Motor neuron (in vitro differentiated cells): Measurements from ENCODE around the gene GTF3C4. TPM values are rescaled to one million over a fixed set of nuclear protein-coding genes. Genes with fewer than 3 reads are reported as not detected.
A peak's percentile ranks its signal among the peaks of the same experiment; 100 is the strongest.

Source experiments
- ATAC-seq, 8 experiments: fragments of 200-7000 bp; cut with Tn5 transposase; replicated peaks in 6 of 8; 2 replicates each; pipeline ENCODE4 v1.8.0; 2021; ENCODE audit warnings: mild to moderate bottlenecking in 8 of 8, moderate library complexity in 8 of 8
- H3K27ac ChIP-seq, 2 donors: fragments of 250-450 bp; sonication (Bioruptor Pico); 2 replicates each; pipeline ENCODE4 v1.9.0; 2021; ENCODE audit warnings: antibody characterized with exemption in 2 of 2, mild to moderate bottlenecking in 2 of 2, moderate library complexity in 1 of 2
- H3K4me1 ChIP-seq, 2 donors: fragments of 250-450 bp; sonication (Bioruptor Pico); replicated peaks in 1 of 2; 2 replicates each; pipeline ENCODE4 v1.6.1; 2021; ENCODE audit warnings: antibody characterized with exemption in 2 of 2, mild to moderate bottlenecking in 2 of 2, moderate library complexity in 1 of 2
- H3K4me3 ChIP-seq, 5 donors: fragments of 250-450 bp; sonication (Bioruptor Pico); 2 replicates each; pipeline ENCODE4 v1.9.0; 2021; ENCODE audit warnings: antibody characterized with exemption in 5 of 5, mild to moderate bottlenecking in 5 of 5, moderate library complexity in 4 of 5
- WGBS, 10 experiments: fragments of 450-650 bp; shearing (Covaris generic); methylation state at CpG; one replicate each; pipeline ENCODE4 v1.0.0; 2022; 5-methylcytosine and 5-hydroxymethylcytosine counted together
- in situ Hi-C, 9 experiments: fragments of 400-800 bp; cut with MboI; loops; one replicate each; pipeline ENCODE4 v1.15.0; 2021; ENCODE audit warnings: low sequenced_read_pairs in 9 of 9, low pct_unique_long_range_greater_than_20kb in 2 of 9; ENCODE audit not compliant: unreplicated experiment in 9 of 9
- total RNA-seq, 8 experiments: library from RNA; unstranded; fragments of 300-600 nt; gene quantifications; 2 replicates each; pipeline versions ENCODE4 v1.2.3 to v1.2.4, GENCODE V29; 2022

GTF3C4 gene, protein sequence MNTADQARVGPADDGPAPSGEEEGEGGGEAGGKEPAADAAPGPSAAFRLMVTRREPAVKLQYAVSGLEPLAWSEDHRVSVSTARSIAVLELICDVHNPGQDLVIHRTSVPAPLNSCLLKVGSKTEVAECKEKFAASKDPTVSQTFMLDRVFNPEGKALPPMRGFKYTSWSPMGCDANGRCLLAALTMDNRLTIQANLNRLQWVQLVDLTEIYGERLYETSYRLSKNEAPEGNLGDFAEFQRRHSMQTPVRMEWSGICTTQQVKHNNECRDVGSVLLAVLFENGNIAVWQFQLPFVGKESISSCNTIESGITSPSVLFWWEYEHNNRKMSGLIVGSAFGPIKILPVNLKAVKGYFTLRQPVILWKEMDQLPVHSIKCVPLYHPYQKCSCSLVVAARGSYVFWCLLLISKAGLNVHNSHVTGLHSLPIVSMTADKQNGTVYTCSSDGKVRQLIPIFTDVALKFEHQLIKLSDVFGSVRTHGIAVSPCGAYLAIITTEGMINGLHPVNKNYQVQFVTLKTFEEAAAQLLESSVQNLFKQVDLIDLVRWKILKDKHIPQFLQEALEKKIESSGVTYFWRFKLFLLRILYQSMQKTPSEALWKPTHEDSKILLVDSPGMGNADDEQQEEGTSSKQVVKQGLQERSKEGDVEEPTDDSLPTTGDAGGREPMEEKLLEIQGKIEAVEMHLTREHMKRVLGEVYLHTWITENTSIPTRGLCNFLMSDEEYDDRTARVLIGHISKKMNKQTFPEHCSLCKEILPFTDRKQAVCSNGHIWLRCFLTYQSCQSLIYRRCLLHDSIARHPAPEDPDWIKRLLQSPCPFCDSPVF
- 10 to 100 TPM; 10.0 to 27.3 (median 16.2) TPM for total RNA-seq

DNA sequence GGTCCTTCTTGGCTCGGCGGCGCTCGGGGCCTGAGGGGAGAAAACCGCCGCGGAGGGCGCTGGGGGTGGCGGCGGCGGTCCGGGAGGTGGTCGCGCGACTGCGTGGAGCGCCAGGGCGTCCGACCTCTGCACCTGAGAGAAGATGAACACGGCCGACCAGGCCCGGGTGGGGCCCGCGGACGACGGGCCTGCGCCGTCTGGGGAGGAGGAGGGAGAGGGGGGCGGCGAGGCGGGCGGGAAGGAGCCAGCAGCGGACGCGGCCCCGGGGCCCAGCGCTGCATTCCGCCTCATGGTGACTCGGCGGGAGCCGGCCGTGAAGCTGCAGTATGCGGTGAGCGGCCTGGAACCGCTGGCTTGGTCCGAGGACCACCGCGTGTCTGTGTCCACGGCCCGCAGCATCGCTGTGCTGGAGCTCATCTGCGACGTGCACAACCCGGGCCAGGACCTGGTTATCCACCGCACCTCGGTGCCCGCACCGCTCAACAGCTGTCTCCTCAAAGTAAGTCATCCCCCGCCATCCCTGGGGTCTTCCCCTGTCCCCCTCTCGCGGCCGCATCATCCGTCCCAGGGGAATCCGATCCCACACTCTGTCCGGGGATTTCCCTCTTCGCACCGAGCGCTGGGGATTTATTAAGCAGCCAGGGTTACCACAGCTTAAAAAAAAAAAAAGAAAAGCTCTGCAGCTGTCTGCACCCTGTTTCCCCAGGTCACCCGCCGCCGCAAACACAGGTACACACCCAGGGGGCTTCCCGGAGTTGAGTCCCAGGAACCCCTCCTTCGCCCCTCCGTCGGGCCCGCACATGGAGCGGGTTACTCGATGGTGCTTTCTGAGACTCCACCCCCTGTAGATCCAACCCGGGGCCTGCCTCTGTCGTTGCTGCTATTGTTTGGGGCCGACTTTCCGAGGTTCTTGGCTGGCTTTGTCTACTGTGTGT, at the start of gene GTF3C4:
Gene GTF3C4, plus strand, starts transcription at position 8 of the 935 bp plus-strand sequence. Its CDS starts 135 bp downstream, at position 143.
- peak within 1 kb of the TSS; percentile 95 to 98 for H3K27ac ChIP-seq
- H3K4me1 ChIP-seq = peaks cover 4 to 15% of the 10 kb centered on the region in 2 donors
- peak within 1 kb of the TSS; percentile 77 to 99 (median 84) for H3K4me3 ChIP-seq
- WGBS, 10 experiments = 0 to 2% (median 0%) methylated on average over 1 to 9 of the region's 82 CpGs; no CpG with 5 or more reads in 4 of the 10 experiments
- in situ Hi-C loops = no loop called here
- peak in 6 of 8 experiments; percentile 11 to 70 (median 44) for ATAC-seq

DNA sequence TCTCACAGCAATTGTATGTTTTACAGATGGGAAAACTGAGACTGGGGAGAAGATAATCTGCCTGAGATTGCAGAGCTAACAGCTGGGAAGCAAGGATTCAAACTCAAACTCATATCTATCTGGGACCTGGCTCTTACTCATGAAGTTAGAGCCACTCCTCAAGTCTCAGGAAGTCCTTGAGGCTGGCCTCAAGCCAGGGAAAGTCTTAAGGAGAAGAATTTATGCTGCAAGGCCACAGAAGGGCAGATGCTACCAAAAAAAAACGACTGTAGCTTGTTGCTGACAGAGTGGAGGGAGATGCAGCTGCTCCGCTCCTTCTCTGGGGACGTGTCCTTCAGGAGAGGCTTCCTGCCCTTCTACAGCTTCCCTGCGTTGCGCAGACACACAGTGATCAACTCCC, 48.1 kb upstream of the GTF3C4 start:
- ATAC-seq = peak in 2 of 8 experiments; percentile 76 to 81
- WGBS, 10 experiments = 17 to 100% (median 79%) methylated on average over 1 to 2 of the region's 5 CpGs; no CpG with 5 or more reads in 6 of the 10 experiments
- Histone ChIP-seq H3K27ac (no peak overlapping the region), H3K4me1 (peaks cover 0 to 2% of the 10 kb centered on the region in 2 donors), H3K4me3 (no peak overlapping the region)
- in situ Hi-C loops = no loop called here

DNA sequence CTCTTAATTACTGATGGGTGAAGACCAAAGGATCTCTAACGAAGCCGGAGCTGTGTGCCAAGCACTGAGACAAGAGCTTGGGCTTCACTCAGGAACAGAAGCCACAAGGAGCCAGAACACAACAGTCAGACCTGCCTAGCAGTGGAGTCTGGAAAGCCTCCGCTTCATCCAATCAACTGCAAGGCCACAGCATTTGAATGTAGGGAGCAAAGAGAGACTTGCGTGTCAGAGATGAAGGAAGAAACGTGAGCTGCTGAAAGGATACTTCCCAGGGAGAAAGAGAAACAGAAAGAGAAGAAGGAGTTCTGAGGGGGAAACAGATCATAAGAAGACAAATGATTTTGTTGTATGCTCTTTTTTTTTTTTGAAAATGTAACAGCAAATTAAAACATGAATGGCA, 44.0 kb upstream of the GTF3C4 start:
- no peak overlapping the region for H3K4me3 ChIP-seq
- ATAC-seq = no peak
- in situ Hi-C loops = no loop called here
- 69 to 100% (median 94%) methylated on average over 1 to 5 of the region's 5 CpGs; no CpG with 5 or more reads in 3 of the 10 experiments for WGBS, 10 experiments
- H3K27ac ChIP-seq = no peak overlapping the region
- H3K4me1 ChIP-seq = no peaks in the 10 kb centered on the region

DNA sequence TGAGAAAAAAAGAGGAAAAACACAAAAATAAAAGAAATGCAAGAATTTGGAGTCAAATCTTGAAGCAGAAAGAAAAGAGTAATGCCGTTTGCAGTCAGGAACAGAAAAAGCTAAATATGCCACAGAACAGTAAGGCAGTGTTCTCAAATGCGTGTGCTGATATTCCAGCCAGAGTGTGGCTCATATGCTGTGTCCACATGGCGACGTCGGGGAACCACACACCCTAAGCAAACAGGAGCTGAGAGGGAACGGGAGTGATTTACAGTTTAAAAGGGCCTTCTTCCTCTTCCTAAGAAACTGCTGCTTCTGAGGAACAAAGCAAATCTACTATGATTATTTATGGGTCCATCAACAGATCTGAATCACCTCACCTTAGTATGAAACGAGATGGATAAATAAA, 43.2 kb upstream of the GTF3C4 start:
- WGBS, 10 experiments = 64 to 92% (median 79%) methylated on average over 3 to 7 of the region's 7 CpGs; no CpG with 5 or more reads in 1 of the 10 experiments
- H3K4me1 ChIP-seq = no peaks in the 10 kb centered on the region
- ATAC-seq = peak in 2 of 8 experiments; percentile 61
- in situ Hi-C loops = no loop called here
- no peak overlapping the region for H3K4me3 ChIP-seq
- no peak overlapping the region for H3K27ac ChIP-seq

DNA sequence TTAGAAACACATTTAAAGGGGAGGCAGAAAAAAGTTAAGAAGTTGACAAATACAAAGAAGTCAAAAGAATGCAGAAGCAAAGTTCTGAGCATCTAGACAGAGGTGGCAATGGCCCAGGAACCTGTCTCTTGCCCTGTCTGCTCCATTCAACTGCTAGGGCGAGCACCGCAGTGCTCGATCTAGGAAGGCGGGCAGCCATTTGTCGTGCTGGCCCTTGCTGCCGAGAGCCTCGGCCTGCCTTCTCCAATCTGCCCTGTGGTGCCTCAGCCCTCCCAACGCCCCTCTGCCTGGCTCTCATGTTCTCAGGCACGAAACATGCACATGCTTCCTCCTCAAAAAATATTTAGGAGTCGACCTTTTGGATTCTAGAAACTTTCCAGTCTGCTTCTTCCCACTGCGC, 42.7 kb upstream of the GTF3C4 start:
- Histone ChIP-seq H3K4me1 (no peaks in the 10 kb centered on the region), H3K27ac (no peak overlapping the region), H3K4me3 (no peak overlapping the region)
- in situ Hi-C loops = no loop called here
- WGBS, 10 experiments = 84 to 100% (median 93%) methylated on average over 2 to 11 of the region's 11 CpGs; no CpG with 5 or more reads in 1 of the 10 experiments
- no peak for ATAC-seq

DNA sequence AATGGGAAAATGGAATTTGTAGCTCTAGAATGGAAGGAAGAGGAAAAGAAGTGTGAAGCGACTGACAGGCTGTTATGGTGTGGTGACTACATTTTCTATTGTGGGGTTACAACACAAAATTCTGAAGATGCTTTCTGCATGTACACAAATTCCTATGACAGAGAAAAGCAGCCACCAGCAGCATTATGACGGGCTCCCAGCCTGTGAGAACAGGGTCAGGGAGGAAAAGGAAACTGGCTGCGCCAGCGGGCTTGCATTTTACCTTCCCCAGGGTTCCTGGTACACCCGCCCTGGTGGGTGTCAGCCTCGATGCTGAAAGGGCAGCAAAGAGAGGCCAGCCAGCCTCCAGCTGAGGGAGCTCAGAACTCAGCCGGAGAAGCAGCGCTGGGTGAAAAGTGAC, 41.5 kb upstream of the GTF3C4 start:
- Histone ChIP-seq H3K27ac (no peak overlapping the region), H3K4me3 (no peak overlapping the region), H3K4me1 (no peaks in the 10 kb centered on the region)
- in situ Hi-C loops = no loop called here
- no peak for ATAC-seq
- WGBS, 10 experiments = 67 to 100% (median 94%) methylated on average over 1 to 8 of the region's 8 CpGs; no CpG with 5 or more reads in 3 of the 10 experiments

DNA sequence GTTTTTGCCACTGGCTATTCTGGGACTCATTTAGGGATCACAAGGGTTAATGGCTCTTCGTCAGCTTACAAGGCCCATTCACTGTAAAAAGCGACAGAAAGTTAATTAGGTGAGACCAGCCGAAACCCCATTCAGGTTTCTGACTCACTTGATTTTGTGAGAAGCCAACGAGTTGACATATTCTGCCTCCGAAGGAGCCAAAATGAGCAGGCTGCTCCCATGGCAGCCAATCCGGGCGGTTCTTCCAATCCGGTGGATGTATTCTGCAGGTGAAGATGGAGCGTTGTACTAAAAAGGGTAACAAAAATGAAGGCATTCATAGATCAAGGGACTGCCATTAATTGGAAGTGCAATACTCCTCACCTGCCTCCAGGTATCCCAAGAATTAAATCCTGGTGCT, 40.1 kb upstream of the GTF3C4 start:
- in situ Hi-C loops = no loop called here
- ATAC-seq = no peak
- no peaks in the 10 kb centered on the region for H3K4me1 ChIP-seq
- H3K4me3 ChIP-seq = no peak overlapping the region
- WGBS, 10 experiments = 75 to 97% (median 90%) methylated on average over 1 to 9 of the region's 9 CpGs
- H3K27ac ChIP-seq = no peak overlapping the region

DNA sequence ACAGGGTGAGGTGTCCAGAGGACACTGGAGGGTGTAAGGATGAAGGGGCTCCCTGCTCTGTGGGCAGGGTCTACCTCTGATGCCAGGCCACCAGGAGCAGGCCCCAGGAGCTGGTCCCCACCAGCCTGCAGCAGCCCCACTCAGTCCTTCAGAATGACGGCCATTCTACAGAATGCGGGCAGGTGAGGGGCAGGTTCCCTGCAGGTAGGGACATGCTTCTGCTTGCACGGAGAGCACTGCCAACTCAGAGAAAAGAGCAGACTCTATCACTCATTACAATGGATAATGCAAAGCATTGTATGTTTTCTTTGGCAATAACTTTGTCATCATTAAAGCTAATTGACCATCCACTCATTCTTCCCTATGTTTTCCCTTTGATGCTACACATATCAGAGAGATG, 39.5 kb upstream of the GTF3C4 start:
- ATAC-seq = no peak
- in situ Hi-C loops = no loop called here
- Histone ChIP-seq H3K4me3 (no peak overlapping the region), H3K27ac (no peak overlapping the region), H3K4me1 (no peaks in the 10 kb centered on the region)
- 80 to 100% (median 88%) methylated on average over 1 to 3 of the region's 3 CpGs; no CpG with 5 or more reads in 7 of the 10 experiments for WGBS, 10 experiments

DNA sequence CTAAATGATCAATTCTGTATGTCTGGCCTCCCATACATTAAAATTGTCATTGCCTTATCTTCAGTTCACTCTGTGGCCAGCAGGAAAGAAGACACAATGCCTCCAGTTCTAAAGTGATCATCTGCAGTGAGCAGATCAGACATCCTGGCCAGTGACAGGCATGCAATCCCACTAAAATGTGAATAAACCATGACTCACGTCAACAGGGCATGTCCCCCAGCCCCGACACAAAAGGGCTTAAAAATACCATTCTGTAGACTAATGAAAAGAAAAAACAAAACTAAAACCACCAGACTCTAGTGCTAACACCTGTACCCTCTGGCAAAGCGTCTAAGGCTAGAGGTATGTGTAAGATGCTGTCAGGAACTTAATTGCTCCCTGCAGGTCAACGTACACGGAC, 39.0 kb upstream of the GTF3C4 start:
- in situ Hi-C loops = no loop called here
- H3K27ac ChIP-seq = no peak overlapping the region

DNA sequence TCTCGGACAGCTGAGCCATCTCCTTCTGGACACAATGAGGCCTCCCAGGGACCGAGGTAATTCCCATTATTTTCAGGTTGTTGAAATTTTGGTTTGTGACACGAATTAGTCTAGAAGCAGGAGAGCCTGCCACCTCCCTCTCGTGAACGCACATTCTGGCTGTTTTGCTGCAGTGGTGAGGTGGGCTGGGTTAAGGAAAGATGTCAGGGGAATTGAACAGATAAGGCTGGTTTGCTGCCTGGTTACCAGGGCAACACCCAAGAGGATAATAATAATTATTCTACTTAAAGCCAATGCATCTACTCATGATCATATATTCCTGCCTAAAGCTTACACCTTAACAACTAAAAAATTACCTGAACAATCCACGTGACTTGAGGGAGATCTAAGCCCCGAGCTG, 38.6 kb upstream of the GTF3C4 start:
- no peaks in the 10 kb centered on the region for H3K4me1 ChIP-seq
- ATAC-seq = no peak
- 40 to 100% (median 96%) methylated on average over 1 to 6 of the region's 7 CpGs; no CpG with 5 or more reads in 2 of the 10 experiments for WGBS, 10 experiments
- H3K4me3 ChIP-seq = no peak overlapping the region
- H3K27ac ChIP-seq = no peak overlapping the region
- in situ Hi-C loops = no loop called here

More for the DNA sequence above, 39.0 kb upstream of the GTF3C4 start:
- Histone ChIP-seq H3K4me1 (no peaks in the 10 kb centered on the region), H3K4me3 (no peak overlapping the region)
- no peak for ATAC-seq
- 12 to 100% (median 82%) methylated on average over 1 to 4 of the region's 5 CpGs; no CpG with 5 or more reads in 4 of the 10 experiments for WGBS, 10 experiments

DNA sequence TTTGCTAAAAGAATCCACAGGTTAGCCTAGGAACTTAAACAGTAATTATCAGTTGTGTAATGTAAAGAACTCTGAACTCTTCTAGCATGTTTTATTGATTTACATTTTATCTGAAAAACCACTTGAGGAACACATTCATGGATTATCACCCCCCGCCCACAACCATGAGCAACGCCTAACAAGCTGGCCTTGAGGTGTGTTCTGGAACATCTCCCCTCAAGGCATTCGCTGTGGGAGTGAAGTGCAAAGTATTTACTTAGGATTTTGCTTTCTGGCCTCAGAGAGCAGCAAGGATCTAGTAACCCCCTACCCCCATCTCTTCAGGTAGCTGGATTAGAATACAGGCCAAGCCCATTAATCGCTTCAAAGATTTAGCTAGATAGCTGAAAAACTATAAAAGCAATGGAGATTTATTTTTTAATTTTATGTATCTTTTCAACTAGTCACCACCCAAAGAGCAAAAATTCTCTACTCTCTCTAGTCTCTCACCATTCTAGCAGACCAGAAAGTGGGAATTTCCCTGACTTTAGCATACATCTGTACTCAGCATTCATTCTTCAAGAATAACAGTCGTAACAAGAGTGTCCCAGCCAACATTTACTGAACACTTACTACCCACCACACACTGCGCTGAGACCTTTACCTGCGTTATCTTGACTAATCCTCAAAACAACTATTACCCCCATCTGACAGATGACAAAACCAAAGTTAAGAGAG, 37.7 kb upstream of the GTF3C4 start:
- H3K27ac ChIP-seq = no peak overlapping the region
- ATAC-seq = peak in 3 of 8 experiments; percentile 36 to 84 (median 70)
- in situ Hi-C loops = no loop called here
- WGBS, 10 experiments = 40 to 100% (median 92%) methylated on average over 2 to 7 of the region's 7 CpGs; no CpG with 5 or more reads in 1 of the 10 experiments
- H3K4me1 ChIP-seq = no peaks in the 10 kb centered on the region
- no peak overlapping the region for H3K4me3 ChIP-seq

DNA sequence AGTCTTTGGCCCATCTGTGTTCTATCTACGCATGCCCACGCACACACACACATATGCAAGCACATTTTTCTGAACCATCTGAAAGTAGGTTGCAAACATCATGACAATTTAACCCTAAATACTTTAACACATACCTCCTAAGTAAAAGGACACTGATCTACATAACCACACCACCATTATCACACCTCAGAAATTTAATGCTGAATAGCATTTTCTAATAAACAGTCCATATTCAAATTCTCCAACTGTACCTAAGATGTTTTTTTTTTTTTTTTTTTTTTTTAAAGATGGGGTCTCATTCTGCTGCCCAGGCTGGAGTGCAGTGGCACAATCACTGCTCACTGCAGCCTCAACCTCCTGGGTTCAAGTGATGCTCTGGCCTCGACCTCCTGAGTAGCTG, 35.9 kb upstream of the GTF3C4 start:
- Histone ChIP-seq H3K4me3 (no peak overlapping the region), H3K4me1 (no peaks in the 10 kb centered on the region), H3K27ac (no peak overlapping the region)
- WGBS, 10 experiments = 93 to 100% (median 98%) methylated on average over 1 to 3 of the region's 3 CpGs; no CpG with 5 or more reads in 4 of the 10 experiments
- in situ Hi-C loops = no loop called here
- ATAC-seq = no peak
